ENCODE measurements around the gene EPHB4. TPM values are rescaled to one million over a fixed set of nuclear protein-coding genes. Genes with fewer than 3 reads are reported as not detected.

The EPHB4 gene
- total RNA-seq, 1 experiment from 2014 or later, result 135 TPM

DNA sequence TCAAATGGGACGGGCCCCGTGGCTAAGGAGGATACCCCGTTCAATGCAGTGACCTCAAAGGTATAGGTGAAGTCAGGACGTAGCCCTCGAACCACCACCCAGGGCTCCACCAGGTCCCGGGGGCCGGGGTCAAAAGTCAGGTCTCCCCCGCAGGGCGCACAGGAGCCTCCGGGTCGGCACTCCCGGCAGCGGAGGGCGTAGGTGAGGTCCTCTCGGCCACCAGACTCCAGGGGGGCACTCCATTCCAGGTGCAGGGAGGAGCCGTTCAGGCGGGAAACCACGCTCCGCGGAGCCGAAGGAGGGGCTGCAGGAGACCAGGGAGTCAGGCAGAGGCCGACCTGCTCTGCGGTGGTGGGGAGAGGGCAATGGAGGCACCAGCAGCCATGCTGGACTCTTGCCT, 7.7 kb downstream of the EPHB4 start:
- no peaks in the 10 kb centered on the region; the same call in none of the 2 replicates for H3K27me3 Mint-ChIP-seq (ENCODE audit: low read depth)
- H2BK20ac ChIP-seq (ENCODE audit: low read depth, low read length, poor library complexity, severe bottlenecking), result no peak overlapping the region
- no peak overlapping the region for H4K91ac ChIP-seq (ENCODE audit: insufficient read length, low read depth, low read length)
- H3K9me3 Mint-ChIP-seq, result no peaks in the 10 kb centered on the region
- H4K8ac ChIP-seq (replicated peaks; ENCODE audit: insufficient read length, low read depth, low read length), result no peak overlapping the region
- DNase-seq, result no peak
- no peaks in the 10 kb centered on the region; the same call in 1 of the 2 replicates for H3K79me2 ChIP-seq (ENCODE audit: insufficient read depth, low read length)
- no peak overlapping the region for H3K27ac ChIP-seq (ENCODE audit: insufficient read length, low read depth, low read length)
- no peak overlapping the region for H2BK5ac ChIP-seq (ENCODE audit: insufficient read length, low read length)
- H3K4me3 Mint-ChIP-seq, result no peak overlapping the region
- H3K23ac ChIP-seq (ENCODE audit: insufficient read length, low read depth, low read length), result no peak overlapping the region
- peaks cover 54 to 92% (median 91%) of the 10 kb centered on the region in 3 experiments; a peak in 6 of 7 replicates for H3K36me3 Mint-ChIP-seq (ENCODE audit: insufficient read depth in 1 of 3, low read depth in 3 of 3)
- no peak overlapping the region for H2BK15ac ChIP-seq (ENCODE audit: low read depth, low read length)
- H2AK5ac ChIP-seq (ENCODE audit: insufficient read length, low read length), result no peak overlapping the region
- TF ChIP-seq, protein P1, sequence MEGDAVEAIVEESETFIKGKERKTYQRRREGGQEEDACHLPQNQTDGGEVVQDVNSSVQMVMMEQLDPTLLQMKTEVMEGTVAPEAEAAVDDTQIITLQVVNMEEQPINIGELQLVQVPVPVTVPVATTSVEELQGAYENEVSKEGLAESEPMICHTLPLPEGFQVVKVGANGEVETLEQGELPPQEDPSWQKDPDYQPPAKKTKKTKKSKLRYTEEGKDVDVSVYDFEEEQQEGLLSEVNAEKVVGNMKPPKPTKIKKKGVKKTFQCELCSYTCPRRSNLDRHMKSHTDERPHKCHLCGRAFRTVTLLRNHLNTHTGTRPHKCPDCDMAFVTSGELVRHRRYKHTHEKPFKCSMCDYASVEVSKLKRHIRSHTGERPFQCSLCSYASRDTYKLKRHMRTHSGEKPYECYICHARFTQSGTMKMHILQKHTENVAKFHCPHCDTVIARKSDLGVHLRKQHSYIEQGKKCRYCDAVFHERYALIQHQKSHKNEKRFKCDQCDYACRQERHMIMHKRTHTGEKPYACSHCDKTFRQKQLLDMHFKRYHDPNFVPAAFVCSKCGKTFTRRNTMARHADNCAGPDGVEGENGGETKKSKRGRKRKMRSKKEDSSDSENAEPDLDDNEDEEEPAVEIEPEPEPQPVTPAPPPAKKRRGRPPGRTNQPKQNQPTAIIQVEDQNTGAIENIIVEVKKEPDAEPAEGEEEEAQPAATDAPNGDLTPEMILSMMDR (conservative IDR thresholded peaks at IDR 0.05), result no peak
- H3K23me2 ChIP-seq (ENCODE audit: insufficient read length, low read depth, low read length, poor library complexity, severe bottlenecking), result no peaks in the 10 kb centered on the region
- H3K9ac ChIP-seq (ENCODE audit: extremely low read depth, insufficient read length, low read length), result no peak overlapping the region
- no peaks in the 10 kb centered on the region for H3K9me3 ChIP-seq (ENCODE audit: control insufficient read depth, low read depth, low read length)
- no peak overlapping the region for H3K14ac ChIP-seq (ENCODE audit: insufficient read depth, low read length)
- no CpG with 5 or more reads among the region's 23 CpGs for WGBS (ENCODE audit: extremely low coverage, insufficient read length, low lambda C conversion rate)
- peaks cover 1 to 4% of the 10 kb centered on the region in 2 experiments; a peak in 3 of 4 replicates for H3K4me1 Mint-ChIP-seq
- H4K20me1 ChIP-seq (ENCODE audit: control insufficient read depth, insufficient read depth, insufficient read length), result no peaks in the 10 kb centered on the region
- H3K18ac ChIP-seq (ENCODE audit: insufficient read length, low read depth, low read length), result no peak overlapping the region
- H3K4ac ChIP-seq (ENCODE audit: low read depth, low read length), result no peak overlapping the region
- H3K56ac ChIP-seq (ENCODE audit: insufficient read length, low read depth, low read length), result no peak overlapping the region
- H4K5ac ChIP-seq (ENCODE audit: insufficient read length, low read depth, low read length), result no peak overlapping the region
- H3K4me2 ChIP-seq (ENCODE audit: insufficient read depth, insufficient read length, low read length), result no peak overlapping the region
- no peaks in the 10 kb centered on the region for H3K27me3 ChIP-seq (ENCODE audit: insufficient read depth, low read length)
- no peak overlapping the region for H2BK12ac ChIP-seq (ENCODE audit: insufficient read length, low read depth, low read length)
- H3K27ac Mint-ChIP-seq, result peak overlapping the region in 1 of 3 experiments; percentile 58; a peak in 1 of 7 replicates
- no peak overlapping the region for H2BK120ac ChIP-seq (ENCODE audit: low read depth, low read length, poor library complexity, severe bottlenecking)
- no peaks in the 10 kb centered on the region for H3K4me1 ChIP-seq (ENCODE audit: insufficient read depth, low read length)
- H3T11ph ChIP-seq (ENCODE audit: low read length), result no peak overlapping the region
- H2AFZ ChIP-seq (ENCODE audit: low read length), result no peak overlapping the region
- H3K79me1 ChIP-seq (ENCODE audit: insufficient read depth, low read depth, low read length, poor library complexity, severe bottlenecking), result peaks cover 14% of the 10 kb centered on the region
